ENCODE measurements around the gene NDUFB8.

The NDUFB8 gene

GRCh38 chr10:100507357-100507732 is 22.3 kb downstream of the NDUFB8 start:
- DNase-seq (ENCODE audit: low read depth in 2 of 2) = no peak

GRCh38 chr10:100506596-100507356 is 22.9 kb downstream of the NDUFB8 start:
- DNase-seq (ENCODE audit: low read depth in 2 of 2) = no peak

DNA sequence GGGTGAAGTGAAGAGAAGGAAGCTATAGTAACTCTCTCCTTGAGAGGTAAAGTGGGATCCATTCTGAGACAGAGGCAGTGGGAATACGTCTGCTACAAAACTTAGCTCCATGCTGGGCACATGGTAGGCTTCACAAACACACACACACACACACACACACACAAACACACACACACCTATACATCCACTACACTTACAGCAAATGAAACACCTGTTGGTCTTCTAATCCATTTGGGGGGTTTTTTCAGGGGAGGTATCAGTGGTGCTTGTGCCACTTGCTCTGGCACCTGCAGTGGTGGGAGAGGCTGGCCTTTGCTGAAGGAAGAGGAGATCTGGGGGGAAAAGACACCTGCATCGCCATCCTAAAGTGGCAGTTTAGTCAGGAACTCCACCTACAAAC is 24.5 kb downstream of the NDUFB8 start:
- DNase-seq (ENCODE audit: low read depth in 2 of 2) = no peak

- DNase-seq (ENCODE audit: low read depth in 2 of 2) = peak; percentile 35 to 42
Observed at GRCh38 chr10:100504096-100504495, 25.6 kb downstream of the NDUFB8 start.

GRCh38 chr10:100502926-100503494 is 26.7 kb downstream of the NDUFB8 start:
- peak in 1 of 2 experiments; percentile 16 for DNase-seq (ENCODE audit: low read depth in 2 of 2)

DNA sequence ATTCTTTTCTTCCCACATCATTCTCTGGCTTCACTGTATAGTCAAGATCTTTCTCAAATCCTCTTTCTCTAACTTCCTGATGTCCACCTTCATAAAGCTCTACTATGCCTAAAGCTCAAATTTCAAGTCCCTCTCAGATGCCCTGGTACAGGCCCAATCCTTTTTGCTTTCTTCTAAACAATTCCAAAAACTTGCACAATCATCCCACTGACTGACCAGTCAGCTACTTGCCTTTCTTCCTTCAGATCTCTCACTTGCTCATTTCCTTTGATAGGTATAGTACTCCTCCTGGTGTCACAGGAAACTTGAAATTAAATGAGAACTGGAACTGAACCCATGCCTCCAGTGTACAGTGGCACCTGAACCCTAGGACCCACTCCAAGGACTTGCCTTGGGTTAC is 28.2 kb downstream of the NDUFB8 start:
- DNase-seq (ENCODE audit: low read depth in 2 of 2) = no peak

- DNase-seq (ENCODE audit: low read depth in 2 of 2) = no peak
Observed at GRCh38 chr10:100498059-100498458, 31.6 kb downstream of the NDUFB8 start.

DNA sequence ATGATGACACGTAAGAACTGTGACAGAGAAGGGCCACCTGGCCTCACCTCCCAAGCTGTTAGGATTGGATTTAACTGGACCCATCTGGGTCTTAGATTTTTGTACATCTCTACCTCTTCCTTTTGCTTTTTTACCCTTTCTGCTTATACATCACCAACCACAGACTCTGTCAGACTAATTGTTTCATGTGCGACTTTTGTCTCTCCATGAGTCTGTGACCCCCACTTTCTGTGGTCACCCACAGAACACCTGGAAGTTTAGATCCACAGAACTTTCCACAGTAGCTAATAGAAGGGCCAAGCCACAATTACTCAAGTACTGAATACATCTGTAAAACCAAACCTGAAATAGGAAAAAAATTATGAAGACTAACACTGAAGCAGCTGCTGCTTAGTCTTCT is 33.1 kb downstream of the NDUFB8 start:
- DNase-seq (ENCODE audit: low read depth in 2 of 2) = no peak

- no peak for DNase-seq (ENCODE audit: low read depth in 2 of 2)
Observed at GRCh38 chr10:100490531-100490930, 39.1 kb downstream of the NDUFB8 start.

GRCh38 chr10:100489396-100489795 is 40.3 kb downstream of the NDUFB8 start:
- no peak for DNase-seq (ENCODE audit: low read depth in 2 of 2)

GRCh38 chr10:100487529-100487928 is 42.1 kb downstream of the NDUFB8 start:
- DNase-seq (ENCODE audit: low read depth in 2 of 2) = no peak

DNA sequence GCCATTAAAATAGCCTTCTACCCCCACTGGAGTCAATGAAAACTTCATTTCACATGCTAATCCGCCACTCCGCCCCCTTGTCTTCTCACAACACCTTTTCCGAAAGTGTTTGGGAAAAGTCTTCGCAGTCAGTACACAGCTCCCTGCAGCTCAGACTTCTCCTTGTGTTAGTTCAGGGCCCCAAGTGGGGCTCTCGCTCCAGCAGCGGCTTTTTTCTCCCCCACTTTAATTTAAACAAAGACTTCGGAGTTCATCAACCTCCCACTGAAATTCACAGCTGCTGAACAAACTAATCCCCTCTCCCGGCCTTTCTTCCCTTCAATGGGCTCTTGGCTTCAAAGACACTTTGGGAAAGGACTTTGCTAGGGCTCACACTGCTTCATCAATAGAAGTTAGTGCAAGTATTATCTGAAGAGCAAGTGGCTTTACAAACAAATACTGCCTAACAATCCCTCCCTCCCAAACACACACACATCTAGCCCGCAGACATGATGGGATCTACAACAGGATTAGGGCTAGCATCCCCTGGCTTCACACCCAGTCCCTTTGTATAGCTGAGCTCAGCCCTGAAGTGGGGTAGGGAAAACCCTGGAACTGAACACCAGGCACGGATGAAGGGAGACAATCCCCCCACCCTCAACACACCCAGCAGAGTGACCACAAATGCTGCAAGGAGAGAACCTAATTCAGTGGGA is 43.7 kb downstream of the NDUFB8 start:
- DNase-seq (ENCODE audit: low read depth in 2 of 2) = no peak

GRCh38 chr10:100485366-100485765 is 44.3 kb downstream of the NDUFB8 start:
- no peak for DNase-seq (ENCODE audit: low read depth in 2 of 2)

GRCh38 chr10:100483876-100484666 is 45.6 kb downstream of the NDUFB8 start:
- DNase-seq (ENCODE audit: low read depth in 2 of 2) = no peak

DNA sequence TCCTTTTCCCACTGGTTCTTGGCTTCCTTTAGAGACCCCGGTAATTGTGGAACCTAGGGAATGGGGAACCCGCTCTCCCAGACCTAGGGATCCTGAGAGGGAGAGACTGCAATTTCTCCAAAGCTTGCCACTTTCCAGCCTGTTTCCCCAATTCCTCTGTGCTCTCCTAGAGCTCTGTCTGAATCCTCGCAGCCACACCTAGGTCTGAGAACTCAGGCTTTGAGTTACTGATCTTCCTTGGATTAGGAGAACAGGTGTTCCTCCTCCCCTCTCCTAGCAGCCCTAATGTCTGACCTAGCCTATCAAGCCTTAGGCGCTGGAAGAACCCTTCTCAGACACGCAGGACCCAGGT is 46.9 kb downstream of the NDUFB8 start:
- no peak for DNase-seq (ENCODE audit: low read depth in 2 of 2)

- DNase-seq (ENCODE audit: low read depth in 2 of 2) = no peak
Observed at GRCh38 chr10:100482181-100482833, 47.4 kb downstream of the NDUFB8 start.

DNA sequence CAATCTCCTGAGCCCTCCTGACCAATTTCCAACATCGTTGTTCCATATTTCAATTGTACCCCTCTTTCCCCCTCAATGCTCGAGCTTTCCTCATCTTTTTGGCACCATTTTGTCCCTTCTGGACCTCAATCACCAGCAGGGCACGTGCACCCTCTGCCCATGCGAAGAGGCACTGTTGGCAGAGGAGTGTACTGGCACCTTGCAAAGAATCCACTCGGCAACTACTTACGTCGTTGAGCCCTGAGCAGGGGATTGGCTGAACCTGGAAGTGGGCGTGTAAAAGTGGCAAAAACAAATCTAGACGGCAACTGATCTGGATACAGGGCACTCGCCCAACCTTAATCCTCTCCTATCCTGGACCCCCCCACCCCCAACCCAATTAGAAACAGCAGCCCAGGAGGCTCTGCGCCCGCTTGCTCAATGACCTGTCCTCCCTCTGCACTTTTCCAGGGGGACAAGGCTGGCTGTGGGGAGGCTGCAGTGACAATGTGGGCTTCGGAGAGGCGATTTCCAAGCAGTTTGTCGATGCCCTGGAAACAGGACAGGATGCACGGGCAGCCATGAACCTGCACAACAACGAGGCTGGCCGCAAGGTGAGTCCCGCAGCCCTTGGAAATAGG is 48.1 kb downstream of the NDUFB8 start:
- peak; percentile 34 to 43 for DNase-seq (ENCODE audit: low read depth in 2 of 2)

GRCh38 chr10:100480002-100480401 is 49.7 kb downstream of the NDUFB8 start:
- DNase-seq (ENCODE audit: low read depth in 2 of 2) = no peak

DNA sequence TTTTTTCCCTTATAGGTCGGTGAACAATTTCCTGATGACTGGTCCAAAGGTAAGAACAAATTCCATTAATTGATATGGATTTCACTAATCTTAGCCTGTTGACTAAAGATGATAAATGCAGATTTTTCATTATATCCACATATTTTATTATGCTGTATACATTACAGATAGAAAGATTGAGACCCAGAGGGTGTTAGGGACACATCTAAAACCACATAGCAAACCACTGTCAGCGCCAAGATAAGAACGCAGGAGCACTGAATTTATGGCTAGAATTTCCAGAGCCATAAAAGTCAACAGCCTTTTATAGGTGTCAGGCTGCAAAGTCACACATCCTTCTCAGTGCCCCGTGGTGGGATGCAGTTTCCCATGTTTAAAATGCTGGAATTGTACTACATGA is 50.6 kb downstream of the NDUFB8 start:
- DNase-seq (ENCODE audit: low read depth in 2 of 2) = no peak

DNA sequence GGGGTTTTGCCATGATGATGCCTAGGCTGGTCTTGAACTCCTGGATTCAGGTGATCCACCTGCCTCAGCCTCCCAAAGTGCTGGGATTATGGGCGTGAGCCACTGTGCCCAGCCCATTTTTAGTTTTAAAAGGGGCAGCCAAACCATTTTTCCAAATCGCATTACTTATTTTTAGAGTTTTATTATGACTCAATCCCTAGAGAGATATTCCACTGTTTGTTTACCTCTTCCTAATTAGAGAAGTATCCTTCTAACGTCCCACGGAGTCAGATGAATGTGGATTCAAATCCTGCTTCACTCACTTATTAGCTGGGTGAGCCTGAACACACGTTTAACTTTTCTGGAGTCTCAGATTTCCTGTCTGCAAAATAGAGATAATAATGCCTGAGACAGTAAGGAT is 51.7 kb downstream of the NDUFB8 start:
- DNase-seq (ENCODE audit: low read depth in 2 of 2) = no peak

All from fibroblast of skin of left biceps (primary cell).